GM12874 (cell line): Measurements from ENCODE around the gene WRAP53.

Source experiments
- CTCF ChIP-seq: IDR thresholded peaks from 2 replicates; pipeline ENCODE4 v1.5.1; 2011; ENCODE audit warnings: low read depth, mild to moderate bottlenecking, control low read depth, low read length, moderate library complexity; ENCODE audit not compliant: insufficient read depth

The WRAP53 gene

GRCh38 chr17:7651665-7652387, 36.5 kb upstream of the WRAP53 start:
- TF ChIP-seq CTCF, result no peak

- TF ChIP-seq CTCF, result no peak
These were observed 35.6 kb upstream of the WRAP53 start for GRCh38 chr17:7652388-7653356.

- TF ChIP-seq CTCF, result no peak
These were observed 33.3 kb upstream of the WRAP53 start for GRCh38 chr17:7654832-7655540.

GRCh38 chr17:7655541-7655840, 32.8 kb upstream of the WRAP53 start:
- no peak for TF ChIP-seq CTCF

GRCh38 chr17:7656958-7657609, 31.2 kb upstream of the WRAP53 start:
- no peak for TF ChIP-seq CTCF

GRCh38 chr17:7667656-7668406, 20.4 kb upstream of the WRAP53 start:
- no peak for TF ChIP-seq CTCF
